CD14-positive monocyte (primary cell): ENCODE results near the gene SRCAP. TPM values are rescaled to one million over a fixed set of nuclear protein-coding genes. Genes with fewer than 3 reads are reported as not detected.

Experiments used
- DNase-seq, 3 donors: peaks; one replicate each; pipeline ENCODE4 v3.0.0-alpha.2; 2011 to 2022
- H2AFZ ChIP-seq: 2 replicates; pipeline ENCODE4 v1.6.0; 2012; ENCODE audit warnings: mild to moderate bottlenecking, low read depth, low read length, inconsistent platforms; ENCODE audit not compliant: insufficient read depth, poor library complexity, severe bottlenecking
- H3K27ac ChIP-seq, 2 donors: 1 replicate in 1 of 2; 2 replicates in 1 of 2; pipeline ENCODE4 v1.5.1; 2012 to 2013; ENCODE audit warnings: low read length in 2 of 2, control low read depth in 1 of 2, inconsistent platforms in 1 of 2, low read depth in 1 of 2, mild to moderate bottlenecking in 1 of 2
- H3K27me3 ChIP-seq, 2 donors: one replicate each; pipeline versions ENCODE4 v1.6.0 to v1.6.1; 2011 to 2013; ENCODE audit warnings: low read length in 2 of 2; ENCODE audit not compliant: control insufficient read depth in 2 of 2, insufficient read depth in 2 of 2
- H3K36me3 ChIP-seq, 2 donors: replicated peaks in 1 of 2; 1 replicate in 1 of 2; 2 replicates in 1 of 2; pipeline versions ENCODE4 v1.5.1 to v1.6.1; 2012 to 2013; ENCODE audit warnings: low read length in 2 of 2, control low read depth in 1 of 2, inconsistent platforms in 1 of 2, mild to moderate bottlenecking in 1 of 2; ENCODE audit not compliant: insufficient read depth in 2 of 2, control insufficient read depth in 1 of 2
- H3K4me1 ChIP-seq, 2 donors: 1 replicate in 1 of 2; 2 replicates in 1 of 2; pipeline versions ENCODE4 v1.5.1 to v1.6.1; 2012 to 2013; ENCODE audit warnings: low read length in 2 of 2, control low read depth in 1 of 2, inconsistent platforms in 1 of 2, mild to moderate bottlenecking in 1 of 2, moderate library complexity in 1 of 2; ENCODE audit not compliant: insufficient read depth in 2 of 2, control insufficient read depth in 1 of 2
- H3K4me2 ChIP-seq: replicated peaks from 2 replicates; pipeline ENCODE3; 2012; ENCODE audit warnings: low read length, moderate library complexity, mild to moderate bottlenecking; ENCODE audit not compliant: poor library complexity, severe bottlenecking; ENCODE audit errors: extremely low read depth
- H3K4me3 ChIP-seq, 3 experiments: fragments of 200-600 bp in 1 of 3; sonication (generic) in 1 of 3; replicated peaks in 1 of 3; 1 replicate in 2 of 3; 2 replicates in 1 of 3; pipeline ENCODE4 v1.5.1; 2011 to 2013; ENCODE audit warnings: low read length in 3 of 3, mild to moderate bottlenecking in 3 of 3, control low read depth in 2 of 3, low read depth in 2 of 3, inconsistent platforms in 1 of 3, moderate library complexity in 1 of 3
- H3K79me2 ChIP-seq: 2 replicates; pipeline ENCODE4 v1.6.0; 2012; ENCODE audit warnings: mild to moderate bottlenecking, control low read depth, inconsistent platforms, low read length, moderate library complexity; ENCODE audit not compliant: insufficient read depth
- H3K9ac ChIP-seq: 2 replicates; pipeline ENCODE4 v1.6.0; 2017; ENCODE audit warnings: low read length, mild to moderate bottlenecking; ENCODE audit not compliant: insufficient read depth, poor library complexity, severe bottlenecking
- H3K9me3 ChIP-seq, 2 donors: replicated peaks in 1 of 2; 1 replicate in 1 of 2; 2 replicates in 1 of 2; pipeline versions ENCODE4 v1.5.1 to v1.6.1; 2012 to 2013; ENCODE audit warnings: low read length in 2 of 2, control low read depth in 1 of 2; ENCODE audit not compliant: control insufficient read depth in 1 of 2, insufficient read depth in 1 of 2
- H4K20me1 ChIP-seq: 2 replicates; pipeline ENCODE4 v1.6.0; 2012; ENCODE audit warnings: mild to moderate bottlenecking, low read length, control low read depth, moderate library complexity; ENCODE audit not compliant: insufficient read depth
- H3K27ac Mint-ChIP-seq, 7 donors: one replicate each; pipeline ENCODE4 v1.8.0; 2020; ENCODE audit warnings: mild to moderate bottlenecking in 7 of 7, mixed read lengths in 7 of 7, moderate library complexity in 6 of 7, inconsistent platforms in 2 of 7
- H3K27me3 Mint-ChIP-seq, 3 donors: one replicate each; pipeline ENCODE4 v1.8.0; 2021 to 2022; ENCODE audit warnings: low read depth in 3 of 3, mild to moderate bottlenecking in 3 of 3, mixed read lengths in 3 of 3, moderate library complexity in 3 of 3, inconsistent platforms in 1 of 3
- H3K36me3 Mint-ChIP-seq, 2 donors: one replicate each; pipeline ENCODE4 v1.8.0; 2020; ENCODE audit warnings: mixed read lengths in 2 of 2, inconsistent platforms in 1 of 2, mild to moderate bottlenecking in 1 of 2
- H3K4me1 Mint-ChIP-seq: one replicate; pipeline ENCODE4 v1.8.0; 2020; ENCODE audit warnings: mild to moderate bottlenecking, mixed read lengths
- H3K4me3 Mint-ChIP-seq, 2 donors: one replicate each; pipeline ENCODE4 v1.8.0; 2020; ENCODE audit warnings: mild to moderate bottlenecking in 2 of 2, mixed read lengths in 2 of 2, moderate library complexity in 1 of 2
- H3K9me3 Mint-ChIP-seq, 7 donors: one replicate each; pipeline ENCODE4 v1.8.0; 2020 to 2022; ENCODE audit warnings: mixed read lengths in 7 of 7, mild to moderate bottlenecking in 6 of 7, moderate library complexity in 6 of 7, inconsistent platforms in 2 of 7
- CTCF ChIP-seq: fragments of 200-600 bp; IDR thresholded peaks from one replicate; pipeline ENCODE4 v1.8.0; 2022; ENCODE audit warnings: antibody characterized with exemption, mild to moderate bottlenecking
- WGBS: methylation state at CpG from one replicate; pipeline ENCODE4 v1.1.5; 2013; ENCODE audit warnings: missing lambda C conversion rate; ENCODE audit not compliant: insufficient coverage; 5-methylcytosine and 5-hydroxymethylcytosine counted together
- intact Hi-C, 2 donors: fragments of 100-400 bp; cut with micrococcal nuclease; formaldehyde crosslinking; loops; one replicate each; pipeline versions ENCODE4 v1.15.0 to v1.15.1; 2023
- polyA plus RNA-seq, 3 donors: library from polyadenylated mRNA; depleted of rRNA in 1 of 3; unstranded in 2 of 3; stranded (reverse) in 1 of 3; fragments of 300-500 nt in 2 of 3; fragments of >200 nt in 1 of 3; fragmentation: Illumina TruSeq in 2 of 3; gene quantifications; 1 replicate in 2 of 3; 2 replicates in 1 of 3; pipeline ENCODE4 v1.2.3, GENCODE V29; 2012 to 2021

The SRCAP gene
- polyA plus RNA-seq, 3 donors: 3.0 to 16.0 (median 6.3) TPM

- H3K9ac ChIP-seq: peak overlapping the region; percentile 76
- peaks cover 15 to 19% of the 10 kb centered on the region in 2 donors for H3K4me1 ChIP-seq
- peak overlapping the region; percentile 94 to 99 (median 94) for H3K4me3 ChIP-seq
- Mint-ChIP-seq H3K36me3 (peaks cover 16 to 31% of the 10 kb centered on the region in 2 donors), H3K4me1 (peaks cover 31% of the 10 kb centered on the region), H3K27me3 (peaks cover 0 to 8% (median 4%) of the 10 kb centered on the region in 3 donors), H3K9me3 (peaks cover 0 to 2% (median 0%) of the 10 kb centered on the region in 7 donors), H3K4me3 (peak overlapping the region; percentile 90 to 92), H3K27ac (peak overlapping the region in 2 of 7 donors; percentile 38 to 77)
- H4K20me1 ChIP-seq: no peaks in the 10 kb centered on the region
- no peaks in the 10 kb centered on the region for H3K9me3 ChIP-seq
- DNase-seq: no peak
- no peak for TF ChIP-seq CTCF
- intact Hi-C loops: loop anchor here in 1 of 2 donors (2.0 kb wide), 1 partner anchor 20 kb away; no protein-coding TSS in a partner anchor
- peak overlapping the region; percentile 99 for H3K4me2 ChIP-seq
- WGBS: 0% methylated on average over 29 of the region's 57 CpGs
- H2AFZ ChIP-seq: peak overlapping the region; percentile 98
- peaks cover 19 to 25% of the 10 kb centered on the region in 2 donors for H3K36me3 ChIP-seq
- H3K27ac ChIP-seq: no peak overlapping the region
- H3K27me3 ChIP-seq: no peaks in the 10 kb centered on the region
- peaks cover 24% of the 10 kb centered on the region for H3K79me2 ChIP-seq
Observed at GRCh38 chr16:30786115-30786935, 87.4 kb downstream of the SRCAP start.

GRCh38 chr16:30786936-30787612 lies 88.1 kb downstream of the SRCAP start, which contains the start of gene ZNF629:
Gene ZNF629 (minus strand): TSS chr16:30787205. CDS start chr16:30784482, 2,723 bp downstream.
- H2AFZ ChIP-seq: peak within 1 kb of the TSS; percentile 98
- peaks cover 15 to 19% of the 10 kb centered on the region in 2 donors for H3K4me1 ChIP-seq
- H3K27ac ChIP-seq: peak within 1 kb of the TSS; percentile 29 to 67
- peak within 1 kb of the TSS; percentile 94 to 99 (median 94) for H3K4me3 ChIP-seq
- peak within 1 kb of the TSS; percentile 99 for H3K4me2 ChIP-seq
- peak within 1 kb of the TSS; percentile 76 for H3K9ac ChIP-seq
- H3K36me3 ChIP-seq: peaks cover 17 to 22% of the 10 kb centered on the region in 2 donors
- H3K9me3 ChIP-seq: no peaks in the 10 kb centered on the region
- no peaks in the 10 kb centered on the region for H3K27me3 ChIP-seq
- under 1% methylated on average over 31 of the region's 37 CpGs for WGBS
- Mint-ChIP-seq H3K27ac (peak within 1 kb of the TSS in 4 of 7 donors; percentile 2 to 77 (median 32)), H3K9me3 (peaks cover 0 to 2% (median 0%) of the 10 kb centered on the region in 7 donors), H3K4me1 (peaks cover 28% of the 10 kb centered on the region), H3K4me3 (peak within 1 kb of the TSS; percentile 91 to 92), H3K27me3 (peaks cover 0 to 8% (median 4%) of the 10 kb centered on the region in 3 donors), H3K36me3 (peaks cover 14 to 26% of the 10 kb centered on the region in 2 donors)
- intact Hi-C loops: loop anchor here in 1 of 2 donors (2.0 kb wide), 1 partner anchor 20 kb away; no protein-coding TSS in a partner anchor
- no peak for TF ChIP-seq CTCF
- no peaks in the 10 kb centered on the region for H4K20me1 ChIP-seq
- H3K79me2 ChIP-seq: peaks cover 24% of the 10 kb centered on the region
- DNase-seq: peak; percentile 36 to 38 (median 37)
